Thyroid gland (tissue), 4 donors: ENCODE results near the gene DYNLT2.

Source experiments
- POLR2A ChIP-seq, 2 donors: fragments of 450-650 bp; IDR thresholded peaks; one replicate each; pipeline ENCODE4 v1.6.1; 2017; ENCODE audit warnings: antibody characterized with exemption in 2 of 2, mild to moderate bottlenecking in 2 of 2, moderate library complexity in 1 of 2
- TF ChIP-seq, protein P1 (sequence below), 6 experiments: fragments of 200-600 bp in 3 of 6; fragments of 450-650 bp in 3 of 6; sonication (generic) in 3 of 6; IDR thresholded peaks; one replicate each; pipeline ENCODE4 v1.5.1; 2016 to 2019; ENCODE audit warnings: antibody characterized with exemption in 6 of 6, mild to moderate bottlenecking in 2 of 6, inconsistent platforms in 1 of 6, moderate library complexity in 1 of 6

DNA sequence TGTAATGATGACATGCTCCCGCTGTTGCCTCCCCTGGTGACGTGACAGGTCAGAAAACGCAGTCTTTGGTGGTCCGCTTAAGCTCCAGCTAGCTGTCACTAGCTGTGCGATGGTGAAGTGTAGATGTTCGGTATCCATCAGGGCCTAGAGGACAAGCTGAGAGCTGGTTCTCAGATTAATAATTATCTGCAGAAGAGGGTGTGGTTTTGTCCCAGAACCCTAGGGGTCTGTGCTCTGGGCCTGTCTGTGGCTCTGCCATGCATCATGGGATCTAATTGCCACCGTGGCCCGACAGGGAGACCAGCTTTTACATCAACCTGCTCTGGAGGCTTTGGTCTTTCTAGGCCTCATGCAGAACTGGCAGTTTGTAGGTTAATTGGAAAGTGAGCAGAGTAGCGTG, 34.2 kb upstream of the DYNLT2 start:
- TF ChIP-seq, protein P1, sequence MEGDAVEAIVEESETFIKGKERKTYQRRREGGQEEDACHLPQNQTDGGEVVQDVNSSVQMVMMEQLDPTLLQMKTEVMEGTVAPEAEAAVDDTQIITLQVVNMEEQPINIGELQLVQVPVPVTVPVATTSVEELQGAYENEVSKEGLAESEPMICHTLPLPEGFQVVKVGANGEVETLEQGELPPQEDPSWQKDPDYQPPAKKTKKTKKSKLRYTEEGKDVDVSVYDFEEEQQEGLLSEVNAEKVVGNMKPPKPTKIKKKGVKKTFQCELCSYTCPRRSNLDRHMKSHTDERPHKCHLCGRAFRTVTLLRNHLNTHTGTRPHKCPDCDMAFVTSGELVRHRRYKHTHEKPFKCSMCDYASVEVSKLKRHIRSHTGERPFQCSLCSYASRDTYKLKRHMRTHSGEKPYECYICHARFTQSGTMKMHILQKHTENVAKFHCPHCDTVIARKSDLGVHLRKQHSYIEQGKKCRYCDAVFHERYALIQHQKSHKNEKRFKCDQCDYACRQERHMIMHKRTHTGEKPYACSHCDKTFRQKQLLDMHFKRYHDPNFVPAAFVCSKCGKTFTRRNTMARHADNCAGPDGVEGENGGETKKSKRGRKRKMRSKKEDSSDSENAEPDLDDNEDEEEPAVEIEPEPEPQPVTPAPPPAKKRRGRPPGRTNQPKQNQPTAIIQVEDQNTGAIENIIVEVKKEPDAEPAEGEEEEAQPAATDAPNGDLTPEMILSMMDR (IDR thresholded peaks at IDR 0.05) = no peak
- TF ChIP-seq POLR2A (IDR thresholded peaks at IDR 0.05) = no peak
